CD4-positive, alpha-beta T cell treated with Interleukin-6 for 4 hours (primary cell): ENCODE results near the gene PSD.
A peak's percentile ranks its signal among the peaks of the same experiment; 100 is the strongest.

Experiments
- DNase-seq: peaks from one replicate; pipeline ENCODE4 v3.0.0-alpha.2; 2020; ENCODE audit warnings: mixed read lengths

PSD gene

DNA sequence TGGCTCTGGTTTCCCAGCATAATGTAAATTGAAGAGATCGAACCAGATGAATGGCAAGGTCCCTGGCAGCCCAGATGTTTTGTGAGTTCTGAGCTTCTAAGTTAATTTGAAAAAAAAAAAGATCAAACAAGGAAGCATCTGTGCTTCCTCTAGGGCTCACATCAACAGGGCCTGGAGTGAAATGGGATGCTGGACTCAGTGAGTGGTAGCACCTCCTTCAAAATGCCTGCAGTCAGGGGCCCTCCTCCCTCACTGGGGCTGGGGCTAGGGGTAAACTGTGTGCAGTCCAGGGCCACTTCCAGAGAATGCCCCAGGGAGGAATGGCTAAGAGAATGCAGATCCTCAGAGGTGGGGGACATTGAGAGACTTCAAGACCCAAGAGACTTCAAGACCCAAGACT, 19.8 kb upstream of the PSD start:
- DNase-seq = no peak

DNA sequence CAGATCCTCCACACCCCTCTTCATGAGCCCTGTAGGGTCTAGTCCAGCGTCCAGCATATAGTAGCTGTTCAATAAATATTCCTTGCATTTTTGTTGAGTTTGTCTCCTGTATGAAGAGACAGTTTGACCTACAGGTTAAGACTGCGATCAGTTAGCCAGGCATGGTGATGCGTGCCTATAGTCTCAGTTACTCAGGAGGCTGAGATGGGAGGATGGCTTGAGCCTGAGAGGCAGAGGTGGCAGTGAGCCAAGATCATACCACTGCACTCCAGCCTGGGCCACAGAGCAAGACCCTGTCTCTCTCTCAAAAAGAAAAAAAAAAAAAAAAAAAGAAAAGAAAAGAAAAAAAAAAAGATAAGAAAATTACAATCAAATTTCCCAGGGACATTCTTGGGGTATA, 18.9 kb upstream of the PSD start:
- DNase-seq = no peak

DNA sequence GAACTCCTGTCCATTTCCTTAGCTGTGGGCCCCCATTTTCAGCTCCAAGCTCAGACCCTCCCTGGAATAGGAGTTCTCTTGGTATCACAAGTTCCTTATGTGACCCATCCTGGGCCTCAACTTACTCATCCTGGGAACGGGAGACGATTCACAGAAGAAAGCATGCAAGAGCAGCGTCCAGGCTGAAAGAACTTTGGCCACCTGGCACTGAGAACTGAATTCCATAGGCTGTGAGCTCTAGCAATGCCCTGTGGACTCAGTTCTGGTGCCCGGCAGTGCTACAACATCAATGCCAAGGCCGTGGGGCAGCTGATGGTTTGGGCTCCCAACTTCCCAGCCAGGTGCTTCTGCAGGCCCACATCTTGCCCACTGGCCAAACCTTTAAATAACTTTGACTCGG, 17.7 kb upstream of the PSD start:
- no peak for DNase-seq

DNA sequence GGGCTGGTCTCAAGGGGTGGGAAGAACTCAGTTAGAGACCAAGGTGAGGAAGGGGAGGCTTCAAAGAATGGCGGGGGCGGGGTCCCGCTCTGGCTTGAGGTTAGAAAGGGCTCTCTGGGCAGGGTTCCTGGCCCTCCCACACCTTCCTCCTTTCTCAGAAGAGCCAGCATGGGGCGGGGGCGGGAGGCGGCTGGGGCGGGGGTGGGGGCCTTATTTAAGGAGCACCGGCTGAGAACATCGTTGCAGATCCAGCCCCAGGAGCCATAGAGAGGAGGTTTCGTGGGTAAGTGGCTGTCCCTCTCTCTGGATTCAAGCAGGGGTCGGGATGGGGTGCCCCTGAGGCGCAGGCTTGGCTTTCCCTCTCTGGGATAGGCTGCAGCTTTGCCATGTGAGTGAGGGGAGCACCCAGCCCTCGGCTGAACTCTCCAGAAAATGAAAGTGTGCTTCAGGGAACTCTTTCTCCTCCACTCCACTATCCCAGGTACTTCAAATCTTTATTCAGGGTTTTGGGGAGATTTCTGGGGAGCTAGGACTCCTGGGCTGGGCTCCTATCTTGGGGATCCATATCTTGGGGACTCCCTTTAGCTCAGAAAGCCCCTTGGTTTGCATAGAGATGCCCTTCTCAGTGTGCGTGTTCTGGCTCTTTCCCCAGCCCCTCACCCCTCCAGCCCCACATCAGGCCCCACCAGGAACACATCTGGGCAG, 17.1 kb upstream of the PSD start:
- peak; percentile 53 for DNase-seq

DNA sequence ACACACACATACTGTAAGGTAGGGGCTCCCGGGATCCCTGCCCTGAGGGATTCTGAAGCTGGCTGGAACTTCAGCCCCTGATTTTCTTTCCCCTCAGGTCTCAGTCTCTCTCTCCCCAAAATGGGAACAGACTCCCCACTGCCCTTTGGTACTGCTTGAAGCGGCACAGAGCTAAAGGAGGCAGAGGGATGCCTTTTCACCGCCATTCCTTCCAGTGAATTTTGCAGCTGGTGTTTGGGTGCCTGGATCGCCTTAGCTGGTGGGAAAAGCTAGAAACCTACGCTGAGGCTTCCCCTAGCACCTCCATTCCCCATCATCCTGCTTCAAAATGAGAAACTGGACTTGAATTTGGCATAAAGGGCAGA, 16.5 kb upstream of the PSD start:
- DNase-seq = no peak

DNA sequence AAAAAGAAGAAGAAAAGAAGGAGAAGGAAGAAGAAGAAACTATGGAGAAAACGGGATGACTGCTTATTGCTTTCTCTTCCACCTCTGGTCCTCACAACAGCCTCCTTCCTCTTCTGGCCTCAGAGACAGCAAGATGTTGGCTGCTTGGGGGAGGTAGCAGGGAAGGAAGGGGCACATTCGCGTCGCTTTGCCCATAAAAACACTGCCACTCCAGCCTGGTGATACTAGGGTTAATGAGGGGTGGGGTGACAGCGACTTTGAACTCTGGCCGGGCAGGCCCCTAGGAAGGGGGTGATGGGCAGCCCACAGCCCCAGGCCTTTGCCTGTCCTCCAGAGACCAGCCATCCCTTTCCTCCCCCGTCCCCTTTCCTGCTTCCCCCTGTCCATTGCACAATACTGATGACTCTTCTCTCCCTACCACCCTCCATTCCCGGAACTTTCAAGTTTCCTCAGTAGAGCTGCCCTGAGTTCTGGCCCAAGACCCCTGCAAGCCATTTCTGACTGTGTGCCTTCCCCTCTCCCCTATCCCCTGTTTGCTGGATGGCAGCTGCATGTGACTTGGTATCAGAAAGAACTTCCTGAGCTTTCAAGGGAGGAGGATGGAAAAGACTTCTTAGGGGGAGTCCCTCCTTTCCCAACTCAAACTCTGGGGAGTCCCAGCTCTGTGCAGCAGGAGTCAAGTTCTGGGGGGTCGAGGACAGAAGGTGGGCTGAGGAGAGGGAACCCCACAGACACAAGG, 16.0 kb upstream of the PSD start:
- DNase-seq = no peak

DNA sequence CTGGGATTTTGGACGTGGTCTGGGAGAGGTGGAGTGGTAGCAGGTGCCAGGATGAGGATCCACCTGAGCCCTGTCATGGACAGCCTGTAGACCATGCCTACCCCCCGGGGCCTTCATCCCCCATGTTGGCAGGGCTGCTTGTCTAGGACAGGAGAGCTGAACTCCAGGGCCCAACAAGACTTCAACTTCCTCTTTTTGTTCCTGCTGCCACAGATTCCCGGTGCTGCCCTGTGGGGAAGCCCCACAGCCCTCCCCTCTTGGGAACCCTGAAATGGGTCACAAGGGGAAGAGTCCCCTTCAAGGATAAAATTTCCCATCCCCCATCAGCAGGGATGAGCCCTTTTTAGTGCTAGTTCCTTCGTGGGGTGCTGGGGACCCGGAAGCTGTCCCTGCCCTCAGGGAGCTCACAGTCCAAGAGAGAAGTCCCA, 15.0 kb upstream of the PSD start:
- no peak for DNase-seq

DNA sequence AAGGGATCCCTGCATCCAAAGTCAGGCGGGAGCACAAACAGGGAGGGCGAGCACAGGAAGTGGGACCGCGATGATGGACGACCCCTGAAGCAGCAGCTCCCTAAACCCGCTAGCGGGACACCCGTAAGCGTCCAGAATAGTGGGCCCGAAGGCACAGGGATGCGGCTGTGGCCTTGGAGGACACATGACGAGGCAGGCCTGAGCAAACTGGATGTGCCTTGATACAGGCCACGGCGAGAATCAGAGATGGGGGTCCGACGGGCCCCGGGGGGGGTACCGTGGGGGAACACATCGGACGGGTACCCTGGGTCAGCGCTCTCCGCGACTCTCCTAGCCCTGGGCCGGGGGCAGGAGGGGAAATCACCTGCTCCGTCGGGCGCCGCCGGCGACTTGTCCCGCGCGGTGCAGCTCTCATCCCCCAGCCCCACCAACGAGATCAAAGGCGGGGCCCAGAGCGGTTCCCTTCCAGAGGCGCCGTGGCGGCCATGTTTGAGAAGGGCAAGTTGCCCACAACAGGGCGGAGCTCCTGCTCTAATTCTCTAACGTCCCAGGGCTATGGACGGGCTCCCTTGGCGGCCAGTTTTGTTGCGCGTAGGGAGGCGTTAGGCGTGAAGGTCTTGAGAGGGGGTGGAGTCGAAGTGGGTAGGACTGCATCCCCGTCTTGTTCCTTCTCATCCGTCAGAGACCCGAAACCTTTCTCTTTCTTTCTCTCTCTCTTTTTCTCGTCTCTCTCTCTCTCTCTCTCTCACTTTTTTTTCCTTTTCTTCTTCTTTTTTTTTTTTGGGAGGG, 13.8 kb upstream of the PSD start, which contains the start of gene CUEDC2:
CUEDC2 (minus strand) TSS at position 413 of the 789 bp plus-strand sequence. CDS start 7,386 bp downstream, outside the sequence.
- DNase-seq = peak; percentile 96

DNA sequence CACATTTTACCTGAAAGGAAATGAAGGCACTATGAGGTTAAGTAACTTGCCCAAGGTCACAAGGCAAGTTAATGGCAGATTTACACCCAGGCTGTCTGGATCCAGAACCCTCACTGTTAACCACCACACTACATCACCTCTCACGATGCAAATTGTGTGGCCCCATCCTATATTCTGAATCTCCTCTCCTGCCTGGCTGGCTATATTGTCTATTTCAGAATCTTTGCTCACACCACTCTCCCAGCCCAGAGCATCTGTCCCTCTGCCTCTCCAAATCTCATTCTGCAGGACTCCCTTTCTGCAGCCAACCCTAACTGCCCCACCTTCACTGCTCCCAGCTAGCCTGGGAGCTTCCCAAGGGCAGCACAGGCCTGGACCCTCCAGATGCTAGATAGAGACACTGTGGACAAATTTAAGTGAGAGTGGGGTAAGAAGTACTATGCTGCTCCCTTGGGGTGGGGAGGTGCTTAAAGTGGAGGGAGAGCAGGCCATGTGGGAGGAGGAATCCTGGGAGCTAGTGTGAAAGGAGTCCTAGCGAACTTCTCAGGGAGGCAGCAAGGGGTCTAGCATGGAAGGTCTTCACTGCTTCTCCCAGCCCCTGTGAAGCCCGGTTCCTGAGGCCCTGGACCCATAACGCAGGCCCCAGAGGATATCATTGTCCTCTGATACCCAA, 13.0 kb upstream of the PSD start:
- DNase-seq = no peak

DNA sequence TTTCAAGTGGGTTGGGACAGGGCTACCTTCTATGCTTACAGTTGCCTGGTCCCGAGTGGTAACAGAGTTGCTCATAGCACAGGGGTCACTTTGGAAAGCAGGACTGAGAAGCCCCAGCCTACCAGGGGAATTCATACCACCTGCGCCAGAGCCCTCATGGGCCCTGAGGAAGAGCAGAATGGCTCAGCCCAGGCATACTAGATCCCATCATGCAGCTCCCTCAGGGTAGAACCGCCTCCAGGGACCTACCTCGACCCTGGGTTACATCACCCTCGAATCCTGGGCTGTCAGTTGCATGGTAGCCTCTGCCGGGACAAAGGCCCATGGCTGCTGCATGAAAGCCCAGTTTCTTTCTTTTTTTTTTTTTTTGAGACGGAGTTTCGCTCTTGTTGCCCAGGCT, 10.9 kb upstream of the PSD start:
- no peak for DNase-seq

DNA sequence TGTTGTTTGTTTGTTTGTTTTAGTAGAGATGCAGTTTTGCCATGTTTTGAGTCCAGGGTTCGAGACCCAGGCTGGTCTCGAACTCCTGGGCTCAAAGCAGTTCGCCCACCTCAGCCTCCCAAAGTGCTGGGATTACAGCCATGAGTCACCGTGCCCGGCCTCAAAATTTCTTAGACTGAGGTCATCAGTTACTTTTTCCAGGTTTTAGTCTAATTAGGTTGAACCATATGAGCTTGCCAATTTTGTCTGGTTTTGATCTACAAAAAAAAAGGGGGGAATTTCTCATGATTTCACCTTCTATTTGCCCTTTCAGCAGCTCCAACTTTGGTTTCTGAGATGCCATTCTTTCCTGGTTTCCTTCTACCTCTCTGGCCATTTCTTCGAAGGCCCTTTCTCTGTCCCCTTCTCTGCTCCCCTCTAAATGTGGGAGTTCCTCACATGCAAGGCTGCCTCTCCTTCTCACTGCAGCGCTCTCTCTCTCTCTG, 8.3 kb upstream of the PSD start:
- no peak for DNase-seq

DNA sequence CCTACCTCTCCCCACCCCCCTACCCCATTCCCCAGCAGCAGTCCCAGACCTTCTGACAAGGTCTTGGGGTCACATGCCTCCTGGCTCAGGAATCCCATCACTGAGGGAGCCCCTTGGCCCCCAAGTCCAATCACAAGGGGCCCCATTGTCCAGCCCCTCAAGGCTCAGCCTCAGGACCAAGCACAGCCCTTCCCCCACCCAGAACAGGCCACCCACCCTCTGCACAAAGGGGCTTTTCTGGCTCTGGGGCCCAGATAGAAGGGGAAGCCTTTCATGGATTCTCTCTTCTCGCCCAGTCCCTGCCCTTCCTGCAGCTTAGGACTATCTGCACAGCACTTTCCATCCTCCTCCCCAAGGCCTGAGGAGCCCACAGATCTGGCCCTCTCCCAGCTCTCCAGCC, 6.9 kb upstream of the PSD start:
- DNase-seq = no peak

DNA sequence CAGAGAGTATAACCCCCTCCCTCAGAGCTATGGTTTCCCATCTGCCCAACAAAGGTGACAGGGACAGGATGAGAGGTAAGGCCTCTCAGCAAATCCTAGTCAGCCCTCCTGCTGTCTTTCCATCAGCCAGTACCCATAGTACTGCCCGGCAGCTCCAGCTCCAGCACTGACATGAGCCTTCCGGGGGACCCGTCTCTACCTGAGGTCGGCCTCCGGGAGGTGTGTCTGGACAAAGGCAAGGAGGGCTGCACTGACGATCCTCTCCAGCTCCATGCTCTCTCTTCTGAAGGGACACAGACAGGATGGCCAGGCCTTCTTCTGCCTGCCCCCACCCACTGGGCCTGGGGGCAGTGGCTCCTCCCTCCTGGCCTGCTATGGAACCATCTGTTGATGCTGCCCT, 6.3 kb upstream of the PSD start:
- DNase-seq = no peak

DNA sequence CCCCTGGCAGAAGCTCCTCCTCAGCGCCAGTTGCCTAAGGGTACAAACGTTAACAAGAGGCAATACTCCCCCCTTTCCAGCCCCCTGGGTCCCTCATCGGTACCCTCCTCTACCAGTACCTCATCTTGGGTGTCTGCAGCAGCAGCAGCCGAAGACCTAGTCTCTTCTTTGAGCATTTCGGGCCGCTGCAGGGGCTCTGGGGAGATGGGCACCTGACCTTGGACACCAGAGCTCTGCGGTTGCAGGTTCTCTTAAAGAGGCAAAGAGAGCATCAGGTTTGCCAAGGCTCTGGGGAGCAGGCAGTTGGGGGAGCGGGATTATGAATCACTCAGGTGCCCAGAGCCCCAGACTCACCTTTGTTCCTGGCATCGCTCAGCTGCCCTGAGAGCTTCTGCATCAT, 5.6 kb upstream of the PSD start:
- no peak for DNase-seq

DNA sequence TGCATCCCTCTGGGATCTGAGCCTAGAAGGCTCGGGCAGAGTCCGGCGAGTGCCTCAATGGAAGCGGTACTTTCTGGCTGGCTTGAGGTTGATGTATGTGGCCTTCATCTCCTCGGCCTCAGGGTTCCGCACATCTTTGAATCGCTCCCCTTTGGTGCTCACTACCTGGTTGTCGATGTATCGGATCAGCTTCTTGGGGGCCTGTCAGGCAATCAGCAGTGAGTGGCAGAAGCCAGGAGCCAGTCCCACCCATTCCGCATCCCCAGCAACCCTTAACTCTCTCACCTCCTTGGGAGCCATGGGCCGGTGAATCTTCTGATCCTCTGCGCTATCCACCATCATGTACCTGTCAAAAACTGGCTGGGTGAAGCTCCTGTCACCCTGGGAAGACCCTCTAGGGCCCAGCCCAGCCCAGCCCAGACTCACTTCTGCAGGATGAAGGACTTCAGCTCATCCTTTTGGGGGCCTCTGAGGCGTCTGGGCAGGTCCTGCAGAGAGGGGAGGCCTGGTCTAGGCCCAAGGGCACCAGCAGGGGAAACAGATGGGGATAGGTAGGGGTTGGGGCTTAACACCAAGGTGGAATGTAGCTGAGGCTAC, 4.9 kb upstream of the PSD start:
- no peak for DNase-seq

DNA sequence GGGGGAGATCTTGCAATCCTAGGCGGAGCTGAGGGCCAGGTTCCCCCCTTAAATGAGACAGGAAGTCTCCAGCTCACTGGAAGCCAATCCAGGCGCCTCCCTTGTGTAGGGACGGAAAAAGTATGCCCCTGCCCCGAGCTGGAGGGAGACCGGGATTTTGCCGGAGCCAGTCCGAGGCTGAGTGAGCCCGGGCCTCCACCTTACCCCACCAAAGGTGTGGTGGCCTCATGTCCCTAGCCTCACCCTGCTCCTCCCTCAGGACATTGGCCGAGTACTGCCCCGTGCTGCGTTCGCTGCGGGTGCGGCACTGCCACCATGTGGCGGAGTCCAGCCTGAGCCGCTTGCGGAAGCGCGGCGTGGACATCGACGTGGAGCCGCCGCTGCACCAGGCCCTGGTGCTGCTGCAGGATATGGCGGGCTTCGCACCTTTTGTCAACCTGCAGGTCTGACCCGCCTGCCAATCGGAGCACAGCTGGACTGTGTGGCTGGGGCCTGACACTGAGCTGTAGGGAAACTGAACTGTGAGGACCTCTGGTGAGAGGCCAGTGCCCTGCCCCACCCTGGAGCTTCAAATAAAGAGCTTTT, 4.1 kb upstream of the PSD start:
- peak; percentile 59 for DNase-seq

DNA sequence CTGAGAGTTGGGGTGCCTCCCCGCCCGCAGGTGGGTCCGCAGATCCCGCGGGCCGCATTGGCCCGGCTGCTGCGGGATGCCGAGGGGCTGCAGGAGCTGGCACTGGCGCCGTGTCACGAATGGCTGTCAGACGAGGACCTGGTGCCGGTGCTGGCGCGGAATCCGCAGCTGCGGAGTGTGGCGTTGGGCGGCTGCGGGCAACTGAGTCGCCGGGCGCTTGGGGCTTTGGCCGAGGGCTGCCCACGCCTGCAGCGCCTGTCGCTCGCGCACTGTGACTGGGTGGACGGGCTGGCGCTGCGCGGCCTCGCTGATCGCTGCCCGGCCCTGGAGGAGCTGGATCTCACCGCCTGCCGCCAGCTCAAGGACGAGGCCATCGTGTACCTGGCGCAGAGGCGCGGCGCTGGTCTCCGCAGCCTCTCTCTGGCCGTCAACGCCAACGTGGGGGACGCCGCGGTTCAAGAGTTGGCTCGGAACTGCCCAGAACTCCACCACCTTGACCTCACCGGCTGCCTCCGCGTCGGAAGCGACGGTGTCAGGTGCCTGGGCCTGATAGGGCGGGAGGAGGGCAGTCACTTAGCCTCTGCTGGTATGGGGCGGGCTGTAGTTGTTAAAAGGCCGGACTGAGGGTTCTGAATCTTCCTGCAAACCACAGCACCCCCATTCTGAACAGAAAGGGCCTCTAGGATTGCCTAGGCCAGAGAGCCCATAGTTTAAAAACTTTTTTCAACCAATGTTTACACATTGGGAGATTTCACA, 3.4 kb upstream of the PSD start:
- peak; percentile 28 for DNase-seq

DNA sequence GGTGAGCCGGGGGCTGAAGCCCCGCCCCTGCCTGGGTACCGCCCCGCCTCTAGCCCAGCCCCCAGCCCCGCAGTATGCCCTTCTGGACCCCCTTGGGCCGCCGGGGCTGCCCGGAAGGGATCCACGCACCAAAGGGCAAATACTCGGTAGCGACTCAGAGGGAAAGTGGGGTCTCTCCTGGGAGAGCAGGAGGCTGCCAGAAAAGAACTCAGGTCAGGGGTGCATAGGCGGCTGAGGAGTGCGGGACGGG, 2.8 kb upstream of the PSD start:
- DNase-seq = no peak

DNA sequence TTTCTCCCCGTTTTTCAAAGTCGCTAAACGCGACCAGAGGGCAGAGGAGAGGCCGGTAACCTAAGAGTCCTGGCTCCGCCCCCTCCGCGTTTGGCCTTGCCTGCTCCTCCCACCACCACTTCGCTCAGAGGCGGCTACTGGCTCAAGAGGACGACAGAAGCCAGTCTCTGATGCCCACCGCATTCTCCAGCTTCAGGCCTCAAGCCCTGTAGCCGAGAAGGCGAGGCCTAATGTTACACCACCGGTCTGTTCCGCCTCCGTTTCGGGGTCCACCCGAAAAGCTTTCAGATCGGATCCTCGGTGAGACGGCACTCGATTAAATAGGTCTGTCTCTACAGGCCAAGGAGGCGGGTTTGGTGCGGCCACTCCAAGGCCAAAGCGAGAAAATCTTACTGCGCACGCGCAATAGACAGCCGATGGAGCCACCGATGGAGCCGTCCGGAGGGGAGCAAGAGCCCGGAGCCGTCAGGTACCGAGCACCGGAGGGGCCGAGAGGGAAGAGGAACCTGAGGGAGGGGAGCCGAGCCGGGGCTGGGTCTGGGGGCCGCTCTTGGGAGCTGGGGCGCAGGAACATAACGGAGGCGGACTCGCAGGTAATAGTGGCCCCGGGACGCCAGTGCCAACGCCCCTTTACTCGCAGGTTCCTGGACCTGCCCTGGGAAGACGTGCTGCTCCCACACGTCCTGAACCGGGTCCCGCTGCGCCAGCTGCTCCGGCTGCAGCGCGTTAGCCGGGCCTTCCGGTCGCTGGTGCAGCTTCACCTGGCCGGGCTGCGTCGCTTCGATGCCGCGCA, 2.3 kb upstream of the PSD start, which contains the start of gene FBXL15:
FBXL15 (plus strand) TSS at position 123 of the 793 bp plus-strand sequence; CDS start at position 417, 294 bp downstream.
- peak; percentile 97 for DNase-seq

DNA sequence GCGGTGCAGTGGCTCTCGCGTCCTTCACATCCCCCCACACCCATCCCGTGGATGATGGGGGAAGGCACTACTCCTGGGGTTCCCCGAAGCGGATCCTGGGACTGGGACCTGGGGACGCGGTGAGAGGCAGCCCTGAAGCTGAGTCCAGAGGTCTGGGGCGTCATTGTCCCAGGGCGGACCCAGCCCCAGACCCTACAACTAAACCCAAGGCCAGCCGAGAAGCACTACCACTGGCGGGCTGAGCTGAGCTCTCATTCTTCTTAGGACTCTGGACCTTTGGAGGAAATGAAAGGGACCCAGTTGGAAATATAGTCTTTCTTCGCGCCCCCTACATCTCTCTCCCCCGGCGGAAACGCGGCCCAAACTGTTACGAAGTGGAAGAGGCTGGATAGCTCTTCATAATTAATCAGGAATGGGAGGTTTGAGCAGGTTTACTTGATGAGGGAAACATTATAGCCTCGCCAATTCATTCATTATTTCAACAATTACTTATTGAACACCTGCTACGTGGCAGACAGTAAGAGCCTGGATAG, 1.7 kb upstream of the PSD start:
- DNase-seq = no peak
